Heart left ventricle (tissue), 16 donors: ENCODE measurements around the gene CLCA2. TPM values are rescaled to one million over a fixed set of nuclear protein-coding genes. Genes with fewer than 3 reads are reported as not detected.
A peak's percentile ranks its signal among the peaks of the same experiment; 100 is the strongest.

Experiments used
- ATAC-seq, 4 donors: fragments of 200-7000 bp; cut with Tn5 transposase; one replicate each; pipeline ENCODE4 v1.9.1; 2020 to 2022; ENCODE audit warnings: moderate library complexity in 4 of 4, mild to moderate bottlenecking in 3 of 4, moderate number of reproducible peaks in 1 of 4
- DNase-seq, 5 donors: peaks; one replicate each; pipeline ENCODE4 v3.0.0-alpha.2; 2020
- H3K27ac ChIP-seq, 12 donors: fragments of 200-600 bp; sonication (generic) in 4 of 12; one replicate each; pipeline versions ENCODE4 v1.5.0 to v1.8.0; 2016 to 2022; ENCODE audit warnings: mild to moderate bottlenecking in 2 of 12
- H3K27me3 ChIP-seq, 9 donors: fragments of 200-600 bp; sonication (generic) in 2 of 9; one replicate each; pipeline versions ENCODE4 v1.5.1 to v1.8.0; 2016 to 2022; ENCODE audit warnings: mild to moderate bottlenecking in 3 of 9
- H3K36me3 ChIP-seq, 9 donors: fragments of 200-600 bp; sonication (generic) in 2 of 9; one replicate each; pipeline versions ENCODE4 v1.5.0 to v1.8.0; 2018 to 2022; ENCODE audit warnings: mild to moderate bottlenecking in 2 of 9
- H3K4me1 ChIP-seq, 12 donors: fragments of 200-600 bp; sonication (generic) in 4 of 12; one replicate each; pipeline versions ENCODE4 v1.5.0 to v1.8.0; 2016 to 2022; ENCODE audit warnings: mild to moderate bottlenecking in 3 of 12
- H3K4me3 ChIP-seq, 12 donors: fragments of 200-600 bp; sonication (generic) in 4 of 12; one replicate each; pipeline versions ENCODE4 v1.5.0 to v1.8.0; 2017 to 2022; ENCODE audit warnings: mild to moderate bottlenecking in 9 of 12, moderate library complexity in 4 of 12
- H3K9me3 ChIP-seq, 12 donors: fragments of 200-600 bp; sonication (generic) in 4 of 12; one replicate each; pipeline versions ENCODE4 v1.5.0 to v1.8.0; 2016 to 2022; ENCODE audit warnings: mild to moderate bottlenecking in 1 of 12
- POLR2A ChIP-seq, 2 donors: fragments of 450-650 bp; IDR thresholded peaks; one replicate each; pipeline ENCODE4 v1.6.1; 2017; ENCODE audit warnings: antibody characterized with exemption in 2 of 2, mild to moderate bottlenecking in 2 of 2, moderate library complexity in 2 of 2
- WGBS, 4 donors: extraction: QIAGEN DNeasy Blood & Tissue Kit in 2 of 4; methylation state at CpG; one replicate each; pipeline versions ENCODE4 v1.1.5 to v1.1.7; 2013 to 2018; 5-methylcytosine and 5-hydroxymethylcytosine counted together
- intact Hi-C, 10 donors: fragments of 100-400 bp; cut with DNase I; formaldehyde crosslinking; loops; one replicate each; pipeline versions ENCODE4 v1.11.1 to v1.14.2; 2022
- polyA plus RNA-seq, 2 donors: library from polyadenylated mRNA; stranded (reverse); fragments of 200-250 nt; gene quantifications; one replicate each; pipeline ENCODE4 v1.2.3, GENCODE V29; 2013
- total RNA-seq, 9 donors: library from RNA; depleted of rRNA in 2 of 9; stranded (reverse); fragments of >200 nt in 2 of 9; fragmentation: NEBNext Ultra II Directional in 3 of 9; extraction: Animal tissue kit (Norgen Biotek cat#: 25700) in 3 of 9; gene quantifications; one replicate each; pipeline versions ENCODE4 v1.1.0 to v1.2.4, GENCODE V29; 2016 to 2023
- TF ChIP-seq, protein P1 (sequence below), 12 donors: fragments of 200-600 bp; sonication (generic) in 4 of 12; IDR thresholded peaks; one replicate each; pipeline versions ENCODE4 v1.5.0 to v1.8.0; 2018 to 2022; ENCODE audit warnings: antibody characterized with exemption in 12 of 12, mild to moderate bottlenecking in 5 of 12
- donor health status: ischemic (EF 13 %, LVEDD 7.1; RV severe dilation, severe dysfunction).
- donor health status: healthy with polysubstance abuse.
- donor health status: DM: no; HTN: yes; CAD: no.
- donor health status: DM: no; HTN: no; CAD: no.
- donor health status: ischemic (EF 25% LVEDD 6.9; RV normal size, moderate dysfunction).
- donor health status: ischemic (EF 25% LVEDD 5.7; RV mildly dilated, moderate dysfunction).
- donor health status: healthy.
- donor health status: DM: yes; HTN: yes; CAD: no.
- donor health status: ischemic (EF 35%, LVEDD 5.7; RV mildly dilated, moderate dysfunction).
- donor health status: nonischemic (EF 11% LVEDD 7.7; RV severe dilation, severe dysfunction).
- donor health status: DM: yes; HTN: yes; CAD: no.
- donor health status: PGD.
- donor health status: ischemic (EF 29% LVEDD 5.4; RV normal size, mild dysfunction).
- donor health status: nonischemic (EF 23%, LVEDD 6.1; RV moderate dilation, normal function).

Gene CLCA2
- total and polyA plus RNA-seq, 11 donors, result 0.07 to 0.24 (median 0.16) TPM; not detected in 8

DNA sequence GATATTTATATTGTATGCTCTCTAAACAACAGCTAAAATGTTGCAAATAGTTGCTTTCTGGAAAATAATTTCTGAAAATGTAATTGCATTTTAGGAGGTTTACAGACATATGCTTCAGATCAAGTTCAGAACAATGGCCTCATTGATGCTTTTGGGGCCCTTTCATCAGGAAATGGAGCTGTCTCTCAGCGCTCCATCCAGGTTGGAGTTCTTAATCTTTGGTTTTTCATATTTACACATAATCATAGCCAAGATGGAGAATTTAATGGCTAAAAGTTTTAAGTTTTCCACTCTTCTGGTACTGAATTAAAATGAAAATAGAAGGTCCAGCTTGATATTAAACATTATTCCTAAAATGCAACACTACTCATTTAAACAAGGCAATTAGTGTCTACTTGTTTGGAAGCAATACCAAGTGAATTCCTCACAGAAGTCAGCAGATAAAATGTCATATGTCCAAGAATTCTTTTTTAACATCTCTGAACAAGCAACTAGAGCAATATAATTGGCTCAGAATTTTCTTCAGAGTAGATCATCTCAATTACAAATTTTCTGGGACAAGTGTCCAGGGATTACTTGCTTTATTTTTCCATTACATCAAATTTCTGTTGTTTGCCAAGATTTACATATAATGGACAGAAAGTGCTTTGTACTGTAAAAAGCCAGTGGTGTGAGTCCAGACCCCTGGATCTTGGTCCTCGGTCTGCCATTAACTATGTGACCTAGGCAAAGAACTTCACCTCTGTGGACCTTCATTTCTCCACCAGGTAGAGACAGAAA, 67.4 kb downstream of the CLCA2 start:
- TF ChIP-seq POLR2A (IDR thresholded peaks at IDR 0.05), result no peak
- TF ChIP-seq, protein P1, sequence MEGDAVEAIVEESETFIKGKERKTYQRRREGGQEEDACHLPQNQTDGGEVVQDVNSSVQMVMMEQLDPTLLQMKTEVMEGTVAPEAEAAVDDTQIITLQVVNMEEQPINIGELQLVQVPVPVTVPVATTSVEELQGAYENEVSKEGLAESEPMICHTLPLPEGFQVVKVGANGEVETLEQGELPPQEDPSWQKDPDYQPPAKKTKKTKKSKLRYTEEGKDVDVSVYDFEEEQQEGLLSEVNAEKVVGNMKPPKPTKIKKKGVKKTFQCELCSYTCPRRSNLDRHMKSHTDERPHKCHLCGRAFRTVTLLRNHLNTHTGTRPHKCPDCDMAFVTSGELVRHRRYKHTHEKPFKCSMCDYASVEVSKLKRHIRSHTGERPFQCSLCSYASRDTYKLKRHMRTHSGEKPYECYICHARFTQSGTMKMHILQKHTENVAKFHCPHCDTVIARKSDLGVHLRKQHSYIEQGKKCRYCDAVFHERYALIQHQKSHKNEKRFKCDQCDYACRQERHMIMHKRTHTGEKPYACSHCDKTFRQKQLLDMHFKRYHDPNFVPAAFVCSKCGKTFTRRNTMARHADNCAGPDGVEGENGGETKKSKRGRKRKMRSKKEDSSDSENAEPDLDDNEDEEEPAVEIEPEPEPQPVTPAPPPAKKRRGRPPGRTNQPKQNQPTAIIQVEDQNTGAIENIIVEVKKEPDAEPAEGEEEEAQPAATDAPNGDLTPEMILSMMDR (IDR thresholded peaks at IDR 0.05), result no peak
- no peak for ATAC-seq
- no peak for DNase-seq
- Histone ChIP-seq H3K27ac (peak overlapping the region in 5 of 12 donors; percentile 19 to 61 (median 41)), H3K27me3 (no peaks in the 10 kb centered on the region), H3K36me3 (no peaks in the 10 kb centered on the region), H3K4me1 (peaks cover 0 to 4% (median 0%) of the 10 kb centered on the region in 12 donors), H3K9me3 (no peaks in the 10 kb centered on the region), H3K4me3 (no peak overlapping the region)
- 73 to 80% (median 78%) methylated on average over 2 of the region's 2 CpGs for WGBS, 4 donors
- intact Hi-C loops, result no loop called here

DNA sequence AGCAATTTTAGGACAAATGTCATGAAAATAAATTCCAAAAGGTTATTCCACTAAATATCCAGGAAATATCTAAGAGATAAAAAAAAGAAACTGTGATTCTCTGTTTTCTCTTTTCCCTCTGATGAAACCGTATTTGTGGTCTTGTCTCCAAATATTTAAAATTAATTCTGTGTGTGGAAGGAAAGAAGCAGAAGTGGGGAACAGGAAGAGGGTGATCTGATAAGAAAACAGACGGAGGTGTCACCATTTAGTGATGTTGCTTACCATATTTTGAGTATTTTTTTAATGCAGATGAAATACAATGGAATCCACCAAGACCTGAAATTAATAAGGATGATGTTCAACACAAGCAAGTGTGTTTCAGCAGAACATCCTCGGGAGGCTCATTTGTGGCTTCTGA, 74.3 kb downstream of the CLCA2 start:
- Histone ChIP-seq H3K9me3 (no peaks in the 10 kb centered on the region), H3K4me1 (peaks cover 0 to 24% (median 9%) of the 10 kb centered on the region in 12 donors), H3K4me3 (no peak overlapping the region), H3K36me3 (no peaks in the 10 kb centered on the region), H3K27ac (no peak overlapping the region), H3K27me3 (no peaks in the 10 kb centered on the region)
- DNase-seq (no peak), ATAC-seq (no peak)
- intact Hi-C loops, result no loop called here
- WGBS, 4 donors, result 74 to 84% (median 80%) methylated on average over 3 of the region's 3 CpGs
- TF ChIP-seq, protein P1 (IDR thresholded peaks at IDR 0.05), result no peak
- no peak for TF ChIP-seq POLR2A (IDR thresholded peaks at IDR 0.05)

DNA sequence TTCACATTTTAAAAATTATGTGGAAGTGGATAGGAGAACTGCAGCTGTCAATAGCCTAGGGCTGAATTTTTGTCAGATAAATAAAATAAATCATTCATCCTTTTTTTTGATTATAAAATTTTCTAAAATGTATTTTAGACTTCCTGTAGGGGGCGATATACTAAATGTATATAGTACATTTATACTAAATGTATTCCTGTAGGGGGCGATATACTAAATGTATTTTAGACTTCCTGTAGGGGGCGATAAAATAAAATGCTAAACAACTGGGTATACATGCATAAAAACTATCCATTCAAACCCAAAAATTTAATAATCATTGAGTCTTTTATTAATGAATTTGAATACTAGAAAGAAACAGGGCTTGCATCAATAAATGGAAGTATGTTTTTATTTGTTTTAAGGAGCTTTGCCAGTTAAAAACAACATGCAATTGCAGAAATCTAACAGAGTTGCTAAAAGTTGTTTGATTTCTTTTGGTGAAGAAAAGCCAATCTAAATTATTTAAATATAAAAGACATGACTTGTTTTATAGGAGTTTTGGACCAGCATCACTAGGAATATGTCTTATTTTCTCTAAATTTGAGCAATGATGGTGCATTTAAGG, 76.1 kb downstream of the CLCA2 start:
- no peaks in the 10 kb centered on the region for H3K27me3 ChIP-seq
- no peak for TF ChIP-seq POLR2A (IDR thresholded peaks at IDR 0.05)
- TF ChIP-seq, protein P1 (IDR thresholded peaks at IDR 0.05), result peak; percentile 73 to 99 (median 89)
- H3K9me3 ChIP-seq, result no peaks in the 10 kb centered on the region
- H3K36me3 ChIP-seq, result no peaks in the 10 kb centered on the region
- DNase-seq (no peak), ATAC-seq (no peak)
- no peak overlapping the region for H3K4me3 ChIP-seq
- intact Hi-C loops, result loop anchor here in 8 of 10 donors (5.0 to 10.0 kb wide), 7 partner anchors 103 to 245 kb away; partner anchors contain the start of genes SH3GLB1 (in 4 of the 8) and ODF2L (in 1 of the 8)
- peak overlapping the region in 6 of 12 donors; percentile 10 to 94 (median 41) for H3K27ac ChIP-seq
- peaks cover 0 to 37% (median 16%) of the 10 kb centered on the region in 12 donors for H3K4me1 ChIP-seq
- WGBS, 4 donors, result 21 to 28% (median 22%) methylated on average over 3 of the region's 3 CpGs

DNA sequence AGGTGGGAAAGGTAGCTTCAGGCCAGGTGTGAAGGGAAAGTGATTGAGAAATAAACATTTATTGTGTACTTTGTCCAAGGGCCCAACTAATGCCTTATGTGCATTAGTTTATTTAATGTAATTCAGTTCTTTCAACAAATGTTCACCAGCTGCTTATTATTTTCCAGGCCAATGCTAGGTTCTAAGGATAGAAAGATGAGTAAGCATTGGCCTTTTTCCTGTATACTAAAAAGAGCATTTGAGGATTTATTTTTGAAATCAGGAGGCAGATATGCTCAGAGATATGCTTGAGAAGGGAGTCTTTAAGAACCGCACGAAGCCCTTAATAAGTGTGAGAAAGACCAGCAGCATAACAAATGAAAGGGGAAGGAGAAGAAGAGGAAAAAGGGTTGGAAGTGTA, 76.7 kb downstream of the CLCA2 start:
- Histone ChIP-seq H3K27me3 (no peaks in the 10 kb centered on the region), H3K36me3 (no peaks in the 10 kb centered on the region), H3K9me3 (no peaks in the 10 kb centered on the region), H3K4me3 (no peak overlapping the region), H3K4me1 (peaks cover 0 to 41% (median 17%) of the 10 kb centered on the region in 12 donors), H3K27ac (peak overlapping the region in 9 of 12 donors; percentile 10 to 94 (median 59))
- TF ChIP-seq, protein P1 (IDR thresholded peaks at IDR 0.05), result no peak
- no peak for TF ChIP-seq POLR2A (IDR thresholded peaks at IDR 0.05)
- no peak for DNase-seq
- intact Hi-C loops, result loop anchor here in 8 of 10 donors (5.0 to 10.0 kb wide), 7 partner anchors 103 to 244 kb away; partner anchors contain the start of genes SH3GLB1 (in 4 of the 8) and ODF2L (in 1 of the 8)
- WGBS, 4 donors, result 56 to 63% (median 61%) methylated on average over 2 of the region's 2 CpGs
- no peak for ATAC-seq
